Duodenal mucosa (tissue), 2 donors: ENCODE results near the gene SPDYE4.

Experiments used
- H3K27ac ChIP-seq: one replicate; pipeline ENCODE4 v1.7.0; 2013; ENCODE audit warnings: low read depth, low read length
- H3K27me3 ChIP-seq, 2 donors: one replicate each; pipeline ENCODE4 v1.7.0; 2013; ENCODE audit warnings: low read length in 2 of 2, control low read depth in 1 of 2; ENCODE audit not compliant: insufficient read depth in 2 of 2, control insufficient read depth in 1 of 2
- H3K36me3 ChIP-seq, 2 donors: one replicate each; pipeline ENCODE4 v1.7.0; 2013; ENCODE audit warnings: low read length in 2 of 2, control low read depth in 1 of 2; ENCODE audit not compliant: insufficient read depth in 2 of 2, control insufficient read depth in 1 of 2
- H3K4me1 ChIP-seq, 2 donors: one replicate each; pipeline ENCODE4 v1.7.0; 2013; ENCODE audit warnings: low read length in 2 of 2, control low read depth in 1 of 2; ENCODE audit not compliant: insufficient read depth in 2 of 2, control insufficient read depth in 1 of 2
- H3K4me3 ChIP-seq, 2 donors: one replicate each; pipeline ENCODE4 v1.7.0; 2013; ENCODE audit warnings: low read length in 2 of 2, low read depth in 1 of 2
- H3K9ac ChIP-seq, 2 donors: one replicate each; pipeline ENCODE4 v1.7.0; 2013; ENCODE audit warnings: low read length in 2 of 2, low read depth in 1 of 2
- H3K9me3 ChIP-seq, 2 donors: one replicate each; pipeline ENCODE4 v1.7.0; 2013; ENCODE audit warnings: low read length in 2 of 2, control low read depth in 1 of 2; ENCODE audit not compliant: control insufficient read depth in 1 of 2

Gene SPDYE4

GRCh38 chr17:8729421-8729820 lies 28.9 kb downstream of the SPDYE4 start:
- H3K4me3 ChIP-seq, result no peak overlapping the region
- H3K9ac ChIP-seq, result no peak overlapping the region
- H3K27me3 ChIP-seq, result no peaks in the 10 kb centered on the region
- H3K27ac ChIP-seq, result no peak overlapping the region
- no peaks in the 10 kb centered on the region for H3K9me3 ChIP-seq
- H3K36me3 ChIP-seq, result no peaks in the 10 kb centered on the region
- no peaks in the 10 kb centered on the region for H3K4me1 ChIP-seq

- no peaks in the 10 kb centered on the region for H3K9me3 ChIP-seq
- no peaks in the 10 kb centered on the region for H3K4me1 ChIP-seq
- H3K9ac ChIP-seq, result no peak overlapping the region
- H3K4me3 ChIP-seq, result no peak overlapping the region
- no peaks in the 10 kb centered on the region for H3K36me3 ChIP-seq
- H3K27ac ChIP-seq, result no peak overlapping the region
- H3K27me3 ChIP-seq, result no peaks in the 10 kb centered on the region
These were observed 29.4 kb downstream of the SPDYE4 start for GRCh38 chr17:8728971-8729370.

- Histone ChIP-seq H3K27me3 (no peaks in the 10 kb centered on the region), H3K36me3 (no peaks in the 10 kb centered on the region), H3K9ac (no peak overlapping the region), H3K4me3 (no peak overlapping the region), H3K27ac (no peak overlapping the region), H3K9me3 (no peaks in the 10 kb centered on the region), H3K4me1 (no peaks in the 10 kb centered on the region)
These were observed 30.0 kb downstream of the SPDYE4 start for GRCh38 chr17:8728251-8728938.

DNA sequence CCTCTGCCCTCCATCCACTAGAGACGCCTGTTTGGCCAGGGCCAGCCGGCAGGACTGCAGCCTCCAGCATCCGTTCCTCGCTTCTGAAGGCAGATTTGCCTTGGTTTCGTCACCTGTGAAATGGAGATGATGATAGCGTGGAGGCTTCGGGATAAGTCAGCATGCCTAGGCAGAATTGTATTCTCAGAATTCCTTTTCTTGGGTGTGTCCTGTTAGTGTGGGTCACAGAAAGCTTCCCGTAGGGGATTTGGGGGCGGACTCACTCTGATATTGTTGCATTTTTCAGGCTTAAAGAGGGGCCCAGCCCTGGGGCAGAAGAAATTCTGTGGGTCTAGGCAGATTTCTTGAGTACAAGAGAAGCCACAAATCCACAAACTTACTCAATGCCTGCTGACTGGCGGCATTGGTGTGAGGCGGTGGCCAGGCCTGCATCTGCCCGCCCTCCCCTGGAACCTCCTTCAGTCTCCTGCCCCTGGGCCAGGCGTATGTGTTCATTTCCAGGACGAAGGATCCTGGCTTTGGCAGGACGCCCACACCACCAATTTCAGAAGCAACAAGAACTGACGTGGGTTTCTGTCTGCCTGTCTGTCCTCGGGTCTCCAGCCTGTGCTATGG lies 31.3 kb downstream of the SPDYE4 start:
- no peak overlapping the region for H3K27ac ChIP-seq
- no peaks in the 10 kb centered on the region for H3K27me3 ChIP-seq

DNA sequence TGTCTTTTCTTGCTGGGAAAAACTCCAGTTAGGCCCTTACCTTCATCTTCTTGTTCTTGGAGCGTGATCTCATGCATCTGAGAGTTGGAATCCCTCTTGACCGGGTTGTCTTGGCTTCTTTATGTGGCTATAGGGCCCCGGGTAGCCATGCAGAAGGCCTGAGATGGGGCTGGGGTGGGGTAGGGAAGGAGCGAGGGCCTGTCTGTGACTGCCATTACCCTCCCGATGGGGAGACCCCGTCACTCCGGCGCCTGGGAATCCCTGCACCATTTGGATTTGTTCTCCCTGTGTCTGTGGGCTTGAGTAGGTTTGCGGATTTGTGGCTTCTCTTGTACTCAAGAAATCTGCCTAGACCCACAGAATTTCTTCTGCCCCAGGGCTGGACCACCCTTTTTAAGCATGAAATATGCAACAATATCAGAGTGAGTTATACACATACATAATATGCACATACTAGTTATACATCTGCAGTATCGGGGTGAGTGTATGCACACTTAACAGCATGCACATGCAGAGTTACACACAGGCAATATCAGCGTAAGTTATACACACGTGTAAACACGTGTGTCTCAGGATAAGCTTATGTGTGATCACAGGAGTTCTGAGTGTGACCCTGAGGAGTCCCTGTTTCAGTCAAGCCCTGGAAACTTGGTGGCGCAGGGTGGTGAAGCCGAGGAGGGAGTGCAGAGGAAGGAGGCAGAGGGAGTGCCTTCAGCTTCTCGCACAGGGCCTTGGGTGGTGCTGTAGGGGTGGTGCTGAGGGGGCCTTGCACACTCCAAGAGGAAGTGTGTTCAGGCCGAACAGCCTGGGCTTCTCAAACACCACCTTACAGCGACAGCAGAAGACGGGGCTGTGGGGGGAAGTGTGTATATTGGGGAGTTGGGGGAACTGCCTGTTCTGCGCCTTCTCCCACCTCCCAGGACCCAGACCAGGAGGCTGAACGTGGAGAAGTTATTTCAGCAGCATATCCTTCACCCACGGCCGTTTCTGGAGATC lies 32.2 kb downstream of the SPDYE4 start:
- Histone ChIP-seq H3K27ac (no peak overlapping the region), H3K27me3 (no peaks in the 10 kb centered on the region), H3K4me3 (no peak overlapping the region), H3K36me3 (no peaks in the 10 kb centered on the region), H3K4me1 (no peaks in the 10 kb centered on the region), H3K9me3 (no peaks in the 10 kb centered on the region), H3K9ac (no peak overlapping the region)

More for the DNA sequence above, 31.3 kb downstream of the SPDYE4 start:
- no peaks in the 10 kb centered on the region for H3K4me1 ChIP-seq
- no peak overlapping the region for H3K4me3 ChIP-seq
- no peak overlapping the region for H3K9ac ChIP-seq
- no peaks in the 10 kb centered on the region for H3K36me3 ChIP-seq
- H3K9me3 ChIP-seq, result no peaks in the 10 kb centered on the region

DNA sequence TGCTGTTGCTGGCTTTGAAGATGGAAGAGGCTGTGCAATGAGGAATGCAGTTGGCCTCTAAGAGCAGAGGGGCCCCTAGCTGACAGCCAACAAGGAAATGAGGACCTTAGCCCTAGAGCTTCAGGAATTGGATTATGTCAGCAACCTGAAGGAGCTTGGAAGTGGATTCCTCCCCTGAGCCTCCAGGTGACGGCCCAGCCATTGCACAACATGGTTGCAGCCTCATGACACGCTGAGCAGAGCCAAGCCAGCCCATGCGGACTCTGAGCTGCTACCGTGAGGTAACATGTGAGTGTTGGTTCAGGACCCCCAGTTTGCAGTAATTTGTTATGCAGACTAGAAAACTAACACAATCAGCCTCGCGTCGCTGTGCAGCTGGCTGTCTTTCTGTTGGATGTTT lies 33.9 kb downstream of the SPDYE4 start:
- no peak overlapping the region for H3K27ac ChIP-seq

GRCh38 chr17:8720596-8720995 lies 37.8 kb downstream of the SPDYE4 start:
- Histone ChIP-seq H3K27ac (no peak overlapping the region), H3K9me3 (no peaks in the 10 kb centered on the region), H3K36me3 (no peaks in the 10 kb centered on the region), H3K4me3 (no peak overlapping the region), H3K9ac (no peak overlapping the region), H3K27me3 (no peaks in the 10 kb centered on the region), H3K4me1 (no peaks in the 10 kb centered on the region)

More for the DNA sequence above, 33.9 kb downstream of the SPDYE4 start:
- Histone ChIP-seq H3K27me3 (no peaks in the 10 kb centered on the region), H3K4me1 (no peaks in the 10 kb centered on the region), H3K4me3 (no peak overlapping the region), H3K36me3 (no peaks in the 10 kb centered on the region), H3K9ac (no peak overlapping the region), H3K9me3 (no peaks in the 10 kb centered on the region)

- Histone ChIP-seq H3K4me1 (no peaks in the 10 kb centered on the region), H3K9ac (no peak overlapping the region), H3K36me3 (no peaks in the 10 kb centered on the region), H3K4me3 (no peak overlapping the region), H3K27ac (no peak overlapping the region), H3K9me3 (no peaks in the 10 kb centered on the region), H3K27me3 (no peaks in the 10 kb centered on the region)
These were observed 38.8 kb downstream of the SPDYE4 start for GRCh38 chr17:8719291-8720246.

DNA sequence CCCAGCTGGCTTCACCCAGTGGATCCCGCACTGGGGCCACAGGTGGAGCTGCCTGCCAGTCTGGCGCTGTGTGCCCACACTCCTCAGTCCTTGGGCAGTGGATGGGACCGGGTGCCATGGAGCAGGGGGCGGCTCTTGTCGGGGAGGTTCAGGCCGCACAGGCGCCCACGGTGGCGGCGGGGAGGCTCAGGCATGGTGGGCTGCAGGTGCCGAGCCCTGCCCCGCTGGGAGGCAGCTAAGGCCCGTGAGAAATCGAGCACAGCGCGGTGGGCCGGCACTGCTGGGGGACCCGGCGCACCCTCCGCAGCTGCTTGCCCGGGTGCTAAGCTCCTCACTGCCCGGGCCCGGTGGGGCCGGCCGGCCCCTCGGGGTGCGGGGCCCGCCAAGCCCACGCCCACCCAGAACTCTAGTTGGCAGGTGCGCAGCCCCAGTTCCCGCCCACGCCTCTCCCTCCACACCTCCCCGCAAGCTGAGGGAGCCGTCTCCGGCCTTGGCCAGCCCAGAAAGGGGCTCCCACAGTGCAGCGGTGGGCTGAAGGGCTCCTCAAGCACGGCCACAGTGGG lies 40.3 kb downstream of the SPDYE4 start:
- Histone ChIP-seq H3K9me3 (no peaks in the 10 kb centered on the region), H3K4me3 (no peak overlapping the region), H3K9ac (no peak overlapping the region), H3K4me1 (no peaks in the 10 kb centered on the region), H3K27me3 (no peaks in the 10 kb centered on the region), H3K36me3 (no peaks in the 10 kb centered on the region), H3K27ac (no peak overlapping the region)
